HG02870 (cell line): ENCODE results near the gene PIK3AP1.
"Not testable (repeated sequence)": the region's sequence is repeated elsewhere in the genome, so short reads cannot be mapped to it uniquely, and the experiment has no call there.

Source experiments
- ATAC-seq: cut with Tn5 transposase; IDR thresholded peaks from one replicate; pipeline ENCODE4 v1.9.1; 2021; ENCODE audit warnings: mild to moderate bottlenecking, moderate library complexity; ENCODE audit not compliant: unreplicated experiment

PIK3AP1 gene

GRCh38 chr10:96548589-96548988 lies 171.7 kb downstream of the PIK3AP1 start:
- ATAC-seq, result no peak

- ATAC-seq, result not testable (repeated sequence)
Observed at GRCh38 chr10:96545558-96545957, 174.8 kb downstream of the PIK3AP1 start.
